IMR-90 (cell line): ENCODE results near the gene KIFAP3. TPM values are rescaled to one million over a fixed set of nuclear protein-coding genes. Genes with fewer than 3 reads are reported as not detected.

Experiments used
- ATAC-seq: fragments of 200-7000 bp; cut with Tn5 transposase; 2 replicates; pipeline ENCODE4 v1.9.1; 2020; ENCODE audit warnings: low read depth, mild to moderate bottlenecking, moderate library complexity
- BruUV-seq: library from RNA; stranded (reverse); fragments of 400-500 nt; replicated peaks from 2 replicates; lab custom pipeline; 2021; lab: Mats Ljungman, UMichigan
- CTCF ChIA-PET: fragments of 300-600 bp; formaldehyde crosslinking; extraction: SDS; loops from one replicate; lab custom pipeline; 2021; ENCODE audit warnings: antibody characterized with exemption; lab: Yijun Ruan, JAX
- POLR2A ChIA-PET: fragments of 300-600 bp; sonication (Branson Sonifier 250); formaldehyde crosslinking; loops from one replicate; lab custom pipeline; 2022; ENCODE audit warnings: antibody characterized with exemption; ENCODE audit not compliant: unreplicated experiment; lab: Charles Lee
- DNase-seq: peaks from one replicate; pipeline ENCODE4 v3.0.0; 2013
- H2AFZ ChIP-seq: replicated peaks from 2 replicates; pipeline ENCODE3; 2013; ENCODE audit warnings: low read length, mild to moderate bottlenecking; ENCODE audit not compliant: poor library complexity
- H2AK5ac ChIP-seq: 2 replicates; pipeline ENCODE4 v1.6.1; 2013; ENCODE audit warnings: low read depth, low read length, inconsistent platforms
- H2AK9ac ChIP-seq: replicated peaks from 2 replicates; pipeline ENCODE3; 2013; ENCODE audit warnings: mild to moderate bottlenecking, low read depth, low read length, moderate library complexity; ENCODE audit not compliant: poor library complexity
- H2BK120ac ChIP-seq: 2 replicates; pipeline ENCODE4 v1.6.1; 2013; ENCODE audit warnings: low read depth, low read length, inconsistent platforms
- H2BK15ac ChIP-seq: 3 replicates; pipeline ENCODE4 v1.6.1; 2013; ENCODE audit warnings: low read depth, low read length, inconsistent platforms
- H2BK20ac ChIP-seq: 2 replicates; pipeline ENCODE4 v1.6.1; 2013; ENCODE audit warnings: low read depth, mild to moderate bottlenecking, inconsistent platforms, low read length, moderate library complexity
- H2BK5ac ChIP-seq: 2 replicates; pipeline ENCODE4 v1.6.1; 2013; ENCODE audit warnings: mild to moderate bottlenecking, low read depth, low read length, inconsistent platforms; ENCODE audit not compliant: poor library complexity, severe bottlenecking
- H3K14ac ChIP-seq: replicated peaks from 2 replicates; pipeline ENCODE4 v1.6.1; 2013; ENCODE audit warnings: low read depth, low read length, inconsistent platforms
- H3K18ac ChIP-seq: 2 replicates; pipeline ENCODE4 v1.6.1; 2013; ENCODE audit warnings: low read depth, low read length, control low read depth
- H3K23ac ChIP-seq: 2 replicates; pipeline ENCODE4 v1.6.1; 2013; ENCODE audit warnings: low read depth, low read length, inconsistent platforms
- H3K27ac ChIP-seq: 2 replicates; pipeline ENCODE4 v1.5.1; 2013; ENCODE audit warnings: mild to moderate bottlenecking, control low read depth, low read length; ENCODE audit not compliant: insufficient read depth
- H3K27me3 ChIP-seq: 2 replicates; pipeline ENCODE4 v1.6.1; 2013; ENCODE audit warnings: low read length; ENCODE audit not compliant: control insufficient read depth, insufficient read depth
- H3K36me3 ChIP-seq: 2 replicates; pipeline ENCODE4 v1.6.1; 2013; ENCODE audit warnings: low read length, mixed read lengths; ENCODE audit not compliant: control insufficient read depth, insufficient read depth
- H3K4ac ChIP-seq: 2 replicates; pipeline ENCODE4 v1.6.1; 2013; ENCODE audit warnings: low read depth, low read length, inconsistent platforms
- H3K4me1 ChIP-seq: 2 replicates; pipeline ENCODE4 v1.6.1; 2013; ENCODE audit warnings: low read length, mixed read lengths; ENCODE audit not compliant: control insufficient read depth, insufficient read depth
- H3K4me2 ChIP-seq: 2 replicates; pipeline ENCODE4 v1.6.1; 2013; ENCODE audit warnings: low read depth, mild to moderate bottlenecking, control low read depth, low read length, moderate library complexity
- H3K4me3 ChIP-seq: 2 replicates; pipeline ENCODE4 v1.5.1; 2013; ENCODE audit warnings: low read depth, mild to moderate bottlenecking, control low read depth, low read length, moderate library complexity; ENCODE audit not compliant: insufficient read depth
- H3K56ac ChIP-seq: 2 replicates; pipeline ENCODE4 v1.6.1; 2013; ENCODE audit warnings: low read length, inconsistent platforms; ENCODE audit not compliant: insufficient read depth; ENCODE audit errors: extremely low read depth
- H3K79me1 ChIP-seq, 2 experiments: 2 replicates each; pipeline ENCODE4 v1.6.1; 2013; ENCODE audit warnings: low read length in 2 of 2, inconsistent platforms in 1 of 2, low read depth in 1 of 2
- H3K9ac ChIP-seq: 2 replicates; pipeline ENCODE4 v1.6.1; 2013; ENCODE audit warnings: low read depth, low read length, control low read depth
- H3K9me1 ChIP-seq: 2 replicates; pipeline ENCODE4 v1.6.1; 2013; ENCODE audit warnings: low read length, inconsistent platforms; ENCODE audit not compliant: insufficient read depth
- H3K9me3 ChIP-seq: 2 replicates; pipeline ENCODE4 v1.6.1; 2013; ENCODE audit warnings: low read length; ENCODE audit not compliant: control insufficient read depth, insufficient read depth
- H4K20me1 ChIP-seq: 2 replicates; pipeline ENCODE4 v1.6.1; 2013; ENCODE audit warnings: low read length, inconsistent platforms; ENCODE audit not compliant: insufficient read depth
- H4K5ac ChIP-seq: 2 replicates; pipeline ENCODE4 v1.6.1; 2013; ENCODE audit warnings: mild to moderate bottlenecking, low read depth, low read length, control low read depth
- H4K8ac ChIP-seq, 2 experiments: 2 replicates each; pipeline ENCODE4 v1.6.1; 2013; ENCODE audit warnings: low read depth in 2 of 2, low read length in 2 of 2, control low read depth in 1 of 2, inconsistent platforms in 1 of 2
- H4K91ac ChIP-seq: 2 replicates; pipeline ENCODE4 v1.6.1; 2013; ENCODE audit warnings: low read depth, low read length, inconsistent platforms; ENCODE audit not compliant: insufficient read depth
- BHLHE40 ChIP-seq: fragments of 150-350 bp; IDR thresholded peaks from 2 replicates; pipeline ENCODE4 v1.6.1; 2016; ENCODE audit warnings: mild to moderate bottlenecking, low read depth, low read length
- CEBPB ChIP-seq: IDR thresholded peaks from 2 replicates; pipeline ENCODE4 v1.6.1; 2012; ENCODE audit warnings: low read depth, low read length, improper control_type of control experiment
- MAFK ChIP-seq: IDR thresholded peaks from 2 replicates; pipeline ENCODE4 v1.6.1; 2012; ENCODE audit warnings: low read depth, low read length, improper control_type of control experiment
- MAZ ChIP-seq: IDR thresholded peaks from 2 replicates; pipeline ENCODE4 v1.6.1; 2012; ENCODE audit warnings: low read depth, mild to moderate bottlenecking, low read length, improper control_type of control experiment, moderate library complexity, borderline replicate concordance
- MXI1 ChIP-seq: IDR thresholded peaks from 2 replicates; pipeline ENCODE4 v1.6.1; 2012; ENCODE audit warnings: low read depth, mild to moderate bottlenecking, low read length, moderate library complexity, borderline replicate concordance
- NFE2L2 ChIP-seq: fragments of 150-350 bp; IDR thresholded peaks from 2 replicates; pipeline ENCODE4 v1.6.1; 2016; ENCODE audit warnings: low read depth, mild to moderate bottlenecking, low read length
- POLR2A ChIP-seq: IDR thresholded peaks from 2 replicates; pipeline ENCODE4 v1.6.1; 2012; ENCODE audit warnings: mild to moderate bottlenecking, low read depth, low read length
- RCOR1 ChIP-seq: IDR thresholded peaks from 2 replicates; pipeline ENCODE4 v1.6.1; 2012; ENCODE audit warnings: mild to moderate bottlenecking, low read length, improper control_type of control experiment; ENCODE audit not compliant: insufficient replicate concordance
- RFX5 ChIP-seq: IDR thresholded peaks from 2 replicates; pipeline ENCODE4 v1.8.0; 2012; ENCODE audit warnings: low read depth, mild to moderate bottlenecking, low read length, moderate library complexity
- SMC3 ChIP-seq: fragments of 150-350 bp; IDR thresholded peaks from 2 replicates; pipeline ENCODE4 v1.6.1; 2016; ENCODE audit warnings: low read depth, mild to moderate bottlenecking, antibody characterized with exemption, low read length, moderate library complexity
- WGBS, 2 experiments: methylation state at CpG; one replicate each; pipeline versions ENCODE4 v1.1.5 to v1.1.7; 2013; ENCODE audit warnings: missing lambda C conversion rate in 2 of 2; ENCODE audit not compliant: insufficient read length in 1 of 2; ENCODE audit errors: extremely low coverage in 2 of 2; 5-methylcytosine and 5-hydroxymethylcytosine counted together
- dilution Hi-C: fragments of 300-500 bp; cut with HindIII; formaldehyde crosslinking; loops from one replicate; pipeline ENCODE4 v1.14.3; 2018; ENCODE audit warnings: low sequenced_read_pairs; ENCODE audit not compliant: unreplicated experiment
- in situ Hi-C: fragments of 300-500 bp; cut with MboI; formaldehyde crosslinking; loops from 3 replicates; pipeline ENCODE4 v1.14.3; 2019; ENCODE audit warnings: low sequenced_read_pairs, inconsistent platforms, mixed read lengths
- intact Hi-C: fragments of 100-400 bp; cut with micrococcal nuclease; formaldehyde crosslinking; loops from 2 replicates; pipeline ENCODE4 v1.10.0; 2022
- polyA plus RNA-seq, 3 experiments: library from polyadenylated mRNA; depleted of rRNA; stranded (reverse); fragments of >200 nt; gene quantifications; 2 replicates each; pipeline ENCODE4 v1.2.3, GENCODE V29; 2012; ENCODE audit warnings: low replicate concordance in 1 of 3
- total RNA-seq: library from RNA; depleted of rRNA; stranded (reverse); fragments of >200 nt; gene quantifications from 2 replicates; pipeline ENCODE4 v1.2.3, GENCODE V29; 2012
- TF ChIP-seq, protein P1 (sequence below): fragments of 150-350 bp; IDR thresholded peaks from 2 replicates; pipeline ENCODE4 v1.6.1; 2017; ENCODE audit warnings: mild to moderate bottlenecking, antibody characterized with exemption, low read length, low read depth
- TF ChIP-seq, protein P2 (sequence below): fragments of 150-350 bp; IDR thresholded peaks from 2 replicates; pipeline ENCODE4 v1.6.1; 2016; ENCODE audit warnings: low read depth, mild to moderate bottlenecking, low read length, moderate library complexity, borderline replicate concordance
- TF ChIP-seq, protein P3 (sequence below): conservative IDR thresholded peaks from 2 replicates; pipeline ENCODE4 v1.5.1; 2012; ENCODE audit warnings: mild to moderate bottlenecking, low read depth, low read length, improper control_type of control experiment

Gene KIFAP3
- total and polyA plus RNA-seq, 2 of the 4 experiments (the other 2 are of a cell fraction) = 10.5 to 10.9 TPM

DNA sequence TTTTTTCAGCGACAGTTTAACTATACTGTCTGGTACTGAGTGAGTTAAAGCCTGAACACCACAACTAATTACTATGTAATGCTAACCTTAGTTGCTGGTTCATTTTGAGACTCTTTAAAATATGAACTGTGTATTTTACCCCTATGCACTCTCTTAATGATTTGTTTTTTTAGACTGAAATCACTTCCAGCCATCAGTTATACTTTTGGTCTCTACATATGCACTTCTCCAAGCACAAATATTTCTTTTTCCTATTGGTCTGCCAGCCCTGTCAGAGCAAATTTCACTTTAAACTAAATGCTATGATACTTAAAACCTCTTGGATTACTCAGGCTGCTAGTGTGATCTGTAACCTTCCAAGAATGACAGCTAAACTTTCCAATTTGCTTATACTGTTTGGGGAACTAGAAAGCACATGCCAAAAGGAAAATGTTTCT is 142.7 kb downstream of the KIFAP3 start (continued):
- TF ChIP-seq CEBPB = no peak

DNA sequence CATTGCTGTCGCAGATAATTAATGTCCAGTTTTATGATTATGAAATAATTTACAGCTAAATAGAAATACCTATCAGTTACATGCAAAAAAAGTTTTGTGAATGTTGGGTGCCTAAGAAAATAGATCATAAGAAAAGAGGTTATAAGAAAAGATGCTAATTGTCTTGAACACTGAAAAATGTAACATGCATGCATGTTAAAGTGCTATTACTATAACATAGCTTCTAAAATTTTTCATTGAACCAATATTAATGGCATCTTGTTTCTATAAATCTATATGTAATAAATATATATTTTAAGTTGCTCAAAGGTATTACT is 145.3 kb downstream of the KIFAP3 start:
- no TSS peak for BruUV-seq
- H4K8ac ChIP-seq = no peak overlapping the region
- intact Hi-C loops = loop anchor here (1.0 to 10.0 kb wide), 7 partner anchors 145 to 1296 kb away; partner anchors contain the start of genes GORAB and KIFAP3
- no peak overlapping the region for H2AK5ac ChIP-seq
- no peak overlapping the region for H3K14ac ChIP-seq
- H3K18ac ChIP-seq = no peak overlapping the region
- no peak overlapping the region for H2BK20ac ChIP-seq
- H4K20me1 ChIP-seq = no peaks in the 10 kb centered on the region
- no CpG with 5 or more reads among the region's 1 CpG for WGBS, 2 experiments
- H3K4me1 ChIP-seq = no peaks in the 10 kb centered on the region; the same call in 1 of the 2 replicates
- ChIA-PET POLR2A (interaction anchor here (0.6 kb wide), 1 partner anchor 20 kb away, joined by 21 read pairs; no protein-coding TSS in a partner anchor), CTCF (interaction anchor here (0.9 to 1.3 kb wide), 3 partner anchors 12 to 998 kb away, joined by 3 to 6 read pairs (median 3); partner anchors contain the start of gene SCYL3)
- no peak overlapping the region for H3K4me2 ChIP-seq
- H3K27ac ChIP-seq = no peak overlapping the region
- no peak overlapping the region for H2BK15ac ChIP-seq
- no peak overlapping the region for H3K56ac ChIP-seq
- H3K4ac ChIP-seq = no peak overlapping the region
- no peak overlapping the region for H3K9ac ChIP-seq
- no peak overlapping the region for H2BK120ac ChIP-seq
- H2AFZ ChIP-seq = no peak overlapping the region
- in situ Hi-C loops = loop anchor here (25.0 kb wide), 2 partner anchors 733 to 833 kb away; partner anchors contain the start of gene PRRX1
- no peak overlapping the region for H4K5ac ChIP-seq
- TF ChIP-seq NFE2L2 = no peak
- no peak for TF ChIP-seq RCOR1
- no peak for TF ChIP-seq SMC3
- TF ChIP-seq, protein P1, sequence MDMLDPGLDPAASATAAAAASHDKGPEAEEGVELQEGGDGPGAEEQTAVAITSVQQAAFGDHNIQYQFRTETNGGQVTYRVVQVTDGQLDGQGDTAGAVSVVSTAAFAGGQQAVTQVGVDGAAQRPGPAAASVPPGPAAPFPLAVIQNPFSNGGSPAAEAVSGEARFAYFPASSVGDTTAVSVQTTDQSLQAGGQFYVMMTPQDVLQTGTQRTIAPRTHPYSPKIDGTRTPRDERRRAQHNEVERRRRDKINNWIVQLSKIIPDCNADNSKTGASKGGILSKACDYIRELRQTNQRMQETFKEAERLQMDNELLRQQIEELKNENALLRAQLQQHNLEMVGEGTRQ = no peak
- TF ChIP-seq MAFK = no peak
- TF ChIP-seq MXI1 = no peak
- no peak for TF ChIP-seq POLR2A
- no peak for TF ChIP-seq RFX5
- TF ChIP-seq, protein P2, sequence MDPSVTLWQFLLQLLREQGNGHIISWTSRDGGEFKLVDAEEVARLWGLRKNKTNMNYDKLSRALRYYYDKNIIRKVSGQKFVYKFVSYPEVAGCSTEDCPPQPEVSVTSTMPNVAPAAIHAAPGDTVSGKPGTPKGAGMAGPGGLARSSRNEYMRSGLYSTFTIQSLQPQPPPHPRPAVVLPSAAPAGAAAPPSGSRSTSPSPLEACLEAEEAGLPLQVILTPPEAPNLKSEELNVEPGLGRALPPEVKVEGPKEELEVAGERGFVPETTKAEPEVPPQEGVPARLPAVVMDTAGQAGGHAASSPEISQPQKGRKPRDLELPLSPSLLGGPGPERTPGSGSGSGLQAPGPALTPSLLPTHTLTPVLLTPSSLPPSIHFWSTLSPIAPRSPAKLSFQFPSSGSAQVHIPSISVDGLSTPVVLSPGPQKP = no peak
- TF ChIP-seq BHLHE40 = no peak
- no peak for TF ChIP-seq MAZ
- TF ChIP-seq, protein P3, sequence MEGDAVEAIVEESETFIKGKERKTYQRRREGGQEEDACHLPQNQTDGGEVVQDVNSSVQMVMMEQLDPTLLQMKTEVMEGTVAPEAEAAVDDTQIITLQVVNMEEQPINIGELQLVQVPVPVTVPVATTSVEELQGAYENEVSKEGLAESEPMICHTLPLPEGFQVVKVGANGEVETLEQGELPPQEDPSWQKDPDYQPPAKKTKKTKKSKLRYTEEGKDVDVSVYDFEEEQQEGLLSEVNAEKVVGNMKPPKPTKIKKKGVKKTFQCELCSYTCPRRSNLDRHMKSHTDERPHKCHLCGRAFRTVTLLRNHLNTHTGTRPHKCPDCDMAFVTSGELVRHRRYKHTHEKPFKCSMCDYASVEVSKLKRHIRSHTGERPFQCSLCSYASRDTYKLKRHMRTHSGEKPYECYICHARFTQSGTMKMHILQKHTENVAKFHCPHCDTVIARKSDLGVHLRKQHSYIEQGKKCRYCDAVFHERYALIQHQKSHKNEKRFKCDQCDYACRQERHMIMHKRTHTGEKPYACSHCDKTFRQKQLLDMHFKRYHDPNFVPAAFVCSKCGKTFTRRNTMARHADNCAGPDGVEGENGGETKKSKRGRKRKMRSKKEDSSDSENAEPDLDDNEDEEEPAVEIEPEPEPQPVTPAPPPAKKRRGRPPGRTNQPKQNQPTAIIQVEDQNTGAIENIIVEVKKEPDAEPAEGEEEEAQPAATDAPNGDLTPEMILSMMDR = no peak
- DNase-seq (no peak), ATAC-seq (no peak)
- no peaks in the 10 kb centered on the region for H3K27me3 ChIP-seq
- no peak overlapping the region for H2AK9ac ChIP-seq
- no peak overlapping the region for H4K91ac ChIP-seq
- H3K4me3 ChIP-seq = no peak overlapping the region
- H3K79me1 ChIP-seq = no peaks in the 10 kb centered on the region
- H3K23ac ChIP-seq = no peak overlapping the region
- H3K9me3 ChIP-seq = no peaks in the 10 kb centered on the region
- dilution Hi-C loops = no loop called here
- no peak overlapping the region for H2BK5ac ChIP-seq
- H3K36me3 ChIP-seq = no peaks in the 10 kb centered on the region
- H3K9me1 ChIP-seq = no peaks in the 10 kb centered on the region
